Spleen (tissue), 7 donors: ENCODE measurements around the gene PLCB1.

Experiments
- CTCF ChIP-seq, 11 experiments: fragments of 200-600 bp in 7 of 11; fragments of 450-650 bp in 4 of 11; sonication (generic) in 4 of 11; IDR thresholded peaks in 8 of 11; conservative IDR thresholded peaks in 3 of 11; 1 replicate in 7 of 11; 2 replicates in 4 of 11; pipeline versions ENCODE4 v1.4.0 to v1.8.0; 2016 to 2021; ENCODE audit warnings: antibody characterized with exemption in 11 of 11, inconsistent platforms in 4 of 11, mild to moderate bottlenecking in 1 of 11
- POLR2AphosphoS5 ChIP-seq, 3 donors: sonication (generic); formaldehyde crosslinking; IDR thresholded peaks; one replicate each; pipeline ENCODE4 v1.5.1; 2017; ENCODE audit warnings: antibody characterized with exemption in 3 of 3
- donor health status: DM: no; HTN: no; CAD: no; lungs with moderate emphysema.
- donor health status: DM: no; HTN: no; CAD: no.
- donor health status: DM: no; HTN: no; CAD: no.

DNA sequence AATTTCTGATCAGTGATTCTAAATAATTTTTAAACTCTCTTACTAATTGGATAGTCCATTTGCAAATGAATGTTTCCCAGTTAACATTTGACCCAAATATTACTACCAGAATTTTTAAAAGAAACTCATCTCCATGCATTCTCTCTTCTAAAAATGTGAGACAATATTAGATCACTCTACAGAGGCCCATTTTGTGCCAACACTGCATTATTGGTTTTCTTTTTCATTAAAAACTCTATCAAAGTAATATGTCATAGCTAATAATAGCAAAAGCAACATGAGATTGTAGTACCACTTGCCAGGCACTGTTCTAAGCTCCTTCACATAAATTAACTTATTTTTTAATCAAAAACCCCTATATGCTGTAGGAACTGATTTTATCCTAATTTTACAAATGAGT lies 591.2 kb downstream of the PLCB1 start:
- TF ChIP-seq POLR2AphosphoS5 (IDR thresholded peaks at IDR 0.05): no peak
- TF ChIP-seq CTCF (IDR thresholded peaks at IDR 0.05 in 8 of 11, conservative IDR thresholded peaks at IDR 0.05 in 3 of 11): no peak
